GM06990 (cell line): ENCODE measurements around the gene ARHGEF6.

Experiments
- DNase-seq: peaks from one replicate; pipeline ENCODE4 v3.0.0-alpha.2; 2011; ENCODE audit not compliant: insufficient read length; ENCODE audit errors: extremely low read depth
- H3K27me3 ChIP-seq: replicated peaks from 2 replicates; pipeline ENCODE4 v1.6.0; 2011; ENCODE audit warnings: low read length; ENCODE audit not compliant: control insufficient read depth, insufficient read depth
- H3K36me3 ChIP-seq: 2 replicates; pipeline ENCODE4 v1.5.1; 2011; ENCODE audit warnings: low read length; ENCODE audit not compliant: control insufficient read depth, insufficient read depth
- H3K4me3 ChIP-seq: replicated peaks from 2 replicates; pipeline ENCODE4 v1.5.1; 2011; ENCODE audit warnings: low read depth, mild to moderate bottlenecking, control low read depth, low read length
- TF ChIP-seq, protein P1 (sequence below): IDR thresholded peaks from 2 replicates; pipeline ENCODE4 v1.5.1; 2011; ENCODE audit warnings: low read length, control low read depth, mild to moderate bottlenecking, inconsistent platforms; ENCODE audit not compliant: insufficient read depth, poor library complexity, severe bottlenecking

The ARHGEF6 gene

DNA sequence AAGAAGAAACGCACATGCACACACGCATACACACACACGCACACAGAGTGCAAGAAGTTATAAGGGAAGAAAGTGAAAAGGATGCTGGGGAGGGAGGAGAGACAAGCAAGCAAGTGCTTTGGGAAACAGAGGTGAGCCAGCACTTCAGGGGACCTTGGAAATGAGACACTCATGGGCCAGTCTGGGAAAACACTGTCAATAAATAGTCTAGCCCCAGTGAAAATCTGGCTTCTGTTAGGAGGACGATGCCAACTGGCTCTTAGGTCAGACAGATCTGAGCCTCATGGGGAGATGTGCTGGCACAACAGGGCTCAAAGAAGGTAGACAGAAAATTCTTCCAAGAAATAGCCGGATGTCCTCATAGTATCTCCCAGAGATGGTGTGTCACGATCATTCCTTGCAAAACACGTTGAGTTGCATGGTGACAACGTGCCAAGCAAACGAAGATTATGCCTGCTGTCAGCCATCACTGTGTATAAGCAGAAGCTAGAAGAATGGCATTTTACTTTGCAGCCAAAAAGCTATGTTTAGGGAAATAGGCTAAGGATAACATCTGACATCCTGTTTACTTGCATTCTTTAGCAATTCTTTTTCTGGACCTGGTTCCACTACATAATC is 557 bp upstream of the ARHGEF6 start:
- Histone ChIP-seq H3K27me3 (no peaks in the 10 kb centered on the region), H3K4me3 (no peak overlapping the region), H3K36me3 (no peaks in the 10 kb centered on the region)
- no peak for DNase-seq
- TF ChIP-seq, protein P1, sequence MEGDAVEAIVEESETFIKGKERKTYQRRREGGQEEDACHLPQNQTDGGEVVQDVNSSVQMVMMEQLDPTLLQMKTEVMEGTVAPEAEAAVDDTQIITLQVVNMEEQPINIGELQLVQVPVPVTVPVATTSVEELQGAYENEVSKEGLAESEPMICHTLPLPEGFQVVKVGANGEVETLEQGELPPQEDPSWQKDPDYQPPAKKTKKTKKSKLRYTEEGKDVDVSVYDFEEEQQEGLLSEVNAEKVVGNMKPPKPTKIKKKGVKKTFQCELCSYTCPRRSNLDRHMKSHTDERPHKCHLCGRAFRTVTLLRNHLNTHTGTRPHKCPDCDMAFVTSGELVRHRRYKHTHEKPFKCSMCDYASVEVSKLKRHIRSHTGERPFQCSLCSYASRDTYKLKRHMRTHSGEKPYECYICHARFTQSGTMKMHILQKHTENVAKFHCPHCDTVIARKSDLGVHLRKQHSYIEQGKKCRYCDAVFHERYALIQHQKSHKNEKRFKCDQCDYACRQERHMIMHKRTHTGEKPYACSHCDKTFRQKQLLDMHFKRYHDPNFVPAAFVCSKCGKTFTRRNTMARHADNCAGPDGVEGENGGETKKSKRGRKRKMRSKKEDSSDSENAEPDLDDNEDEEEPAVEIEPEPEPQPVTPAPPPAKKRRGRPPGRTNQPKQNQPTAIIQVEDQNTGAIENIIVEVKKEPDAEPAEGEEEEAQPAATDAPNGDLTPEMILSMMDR, result no peak

DNA sequence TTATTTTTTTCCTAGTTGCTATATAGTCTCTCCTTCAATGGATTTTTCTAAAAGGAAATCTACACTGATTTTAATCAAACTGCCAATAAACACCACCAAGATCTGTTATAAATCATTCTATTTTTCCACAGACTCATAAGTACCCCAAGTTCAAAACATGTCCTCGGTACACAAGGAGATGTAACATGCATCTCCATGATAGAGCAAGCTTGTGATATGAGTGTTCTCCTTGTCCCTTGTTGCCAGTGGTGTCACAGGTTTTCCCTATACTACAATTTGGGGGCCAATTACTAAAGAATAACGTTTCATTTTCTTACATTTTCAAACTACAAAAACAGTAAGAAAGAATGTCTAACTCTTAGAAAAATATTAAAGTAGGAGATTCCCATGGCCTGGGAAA is 491 bp downstream of the ARHGEF6 start:
- Histone ChIP-seq H3K27me3 (no peaks in the 10 kb centered on the region), H3K36me3 (no peaks in the 10 kb centered on the region), H3K4me3 (peak overlapping the region; percentile 63)
- TF ChIP-seq, protein P1, result no peak
- no peak for DNase-seq

GRCh38 chrX:136779346-136779781 is 1.4 kb downstream of the ARHGEF6 start:
- H3K27me3 ChIP-seq, result no peaks in the 10 kb centered on the region
- TF ChIP-seq, protein P1, result no peak
- peak overlapping the region; percentile 63 for H3K4me3 ChIP-seq
- peak; percentile 20 for DNase-seq
- no peaks in the 10 kb centered on the region for H3K36me3 ChIP-seq

GRCh38 chrX:136778916-136779315 is 1.8 kb downstream of the ARHGEF6 start:
- Histone ChIP-seq H3K36me3 (no peaks in the 10 kb centered on the region), H3K4me3 (peak overlapping the region; percentile 1), H3K27me3 (no peaks in the 10 kb centered on the region)
- DNase-seq, result no peak
- TF ChIP-seq, protein P1, result no peak

DNA sequence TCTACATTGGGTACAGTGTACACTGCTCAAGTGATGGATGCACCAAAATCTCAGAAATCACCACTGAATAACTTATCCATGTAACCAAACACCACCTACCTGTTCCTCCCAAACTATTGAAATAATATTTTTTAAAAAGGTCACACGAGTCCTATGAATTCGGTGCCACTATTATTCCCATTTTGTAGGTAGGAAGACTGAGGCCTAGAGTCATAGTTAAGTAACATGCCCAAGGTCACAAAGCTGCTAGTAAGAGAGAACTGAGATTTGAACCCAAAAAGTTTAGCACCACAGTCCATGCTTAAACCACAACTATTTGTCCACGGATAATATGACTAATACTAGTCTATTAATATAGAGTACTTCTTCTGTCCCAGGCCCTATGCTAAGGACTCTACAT is 2.7 kb downstream of the ARHGEF6 start:
- no peak overlapping the region for H3K4me3 ChIP-seq
- no peak for DNase-seq

More for the DNA sequence above, 2.7 kb downstream of the ARHGEF6 start:
- Histone ChIP-seq H3K27me3 (no peaks in the 10 kb centered on the region), H3K36me3 (no peaks in the 10 kb centered on the region)
- TF ChIP-seq, protein P1, result no peak
